Type B pancreatic cell (in vitro differentiated cells): Measurements from ENCODE around the gene OTUD6A. TPM values are rescaled to one million over a fixed set of nuclear protein-coding genes. Genes with fewer than 3 reads are reported as not detected.

ENCODE experiments used
- DNase-seq: peaks from one replicate; pipeline ENCODE4 v3.0.0; 2021; ENCODE audit warnings: mixed read lengths; ENCODE audit not compliant: unreplicated experiment; ENCODE audit errors: extremely low spot score
- H3K27ac Mint-ChIP-seq: 2 replicates; pipeline ENCODE4 v1.8.0; 2021; ENCODE audit warnings: mild to moderate bottlenecking, mixed read lengths
- H3K27me3 Mint-ChIP-seq: 2 replicates; pipeline ENCODE4 v1.8.0; 2021; ENCODE audit warnings: mixed read lengths
- H3K36me3 Mint-ChIP-seq: 2 replicates; pipeline ENCODE4 v1.8.0; 2021; ENCODE audit warnings: mixed read lengths
- H3K4me1 Mint-ChIP-seq: one replicate; pipeline ENCODE4 v1.8.0; 2021; ENCODE audit warnings: mixed read lengths; ENCODE audit not compliant: unreplicated experiment
- H3K4me3 Mint-ChIP-seq: 2 replicates; pipeline ENCODE4 v1.8.0; 2021; ENCODE audit warnings: mild to moderate bottlenecking, mixed read lengths
- H3K9me3 Mint-ChIP-seq: 2 replicates; pipeline ENCODE4 v1.8.0; 2021; ENCODE audit warnings: mixed read lengths
- total RNA-seq: library from RNA; stranded (reverse); gene quantifications from 2 replicates; pipeline ENCODE4 v1.2.1, GENCODE V29; 2021; ENCODE audit warnings: low replicate concordance
- TF ChIP-seq, protein P1 (sequence below): fragments of 200-600 bp; sonication (generic); conservative IDR thresholded peaks from 2 replicates; pipeline ENCODE4 v1.5.0; 2021; ENCODE audit warnings: antibody characterized with exemption, mild to moderate bottlenecking

Gene OTUD6A
- total RNA-seq, 1 donor from 2014 or later, result not detected

GRCh38 chrX:70025464-70025863, 36.8 kb upstream of the OTUD6A start:
- no peaks in the 10 kb centered on the region for H3K36me3 Mint-ChIP-seq
- no peaks in the 10 kb centered on the region for H3K9me3 Mint-ChIP-seq
- TF ChIP-seq, protein P1, sequence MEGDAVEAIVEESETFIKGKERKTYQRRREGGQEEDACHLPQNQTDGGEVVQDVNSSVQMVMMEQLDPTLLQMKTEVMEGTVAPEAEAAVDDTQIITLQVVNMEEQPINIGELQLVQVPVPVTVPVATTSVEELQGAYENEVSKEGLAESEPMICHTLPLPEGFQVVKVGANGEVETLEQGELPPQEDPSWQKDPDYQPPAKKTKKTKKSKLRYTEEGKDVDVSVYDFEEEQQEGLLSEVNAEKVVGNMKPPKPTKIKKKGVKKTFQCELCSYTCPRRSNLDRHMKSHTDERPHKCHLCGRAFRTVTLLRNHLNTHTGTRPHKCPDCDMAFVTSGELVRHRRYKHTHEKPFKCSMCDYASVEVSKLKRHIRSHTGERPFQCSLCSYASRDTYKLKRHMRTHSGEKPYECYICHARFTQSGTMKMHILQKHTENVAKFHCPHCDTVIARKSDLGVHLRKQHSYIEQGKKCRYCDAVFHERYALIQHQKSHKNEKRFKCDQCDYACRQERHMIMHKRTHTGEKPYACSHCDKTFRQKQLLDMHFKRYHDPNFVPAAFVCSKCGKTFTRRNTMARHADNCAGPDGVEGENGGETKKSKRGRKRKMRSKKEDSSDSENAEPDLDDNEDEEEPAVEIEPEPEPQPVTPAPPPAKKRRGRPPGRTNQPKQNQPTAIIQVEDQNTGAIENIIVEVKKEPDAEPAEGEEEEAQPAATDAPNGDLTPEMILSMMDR, result no peak
- H3K4me3 Mint-ChIP-seq, result no peak overlapping the region
- no peak for DNase-seq
- no peak overlapping the region for H3K27ac Mint-ChIP-seq
- H3K4me1 Mint-ChIP-seq, result no peaks in the 10 kb centered on the region
- no peaks in the 10 kb centered on the region for H3K27me3 Mint-ChIP-seq

DNA sequence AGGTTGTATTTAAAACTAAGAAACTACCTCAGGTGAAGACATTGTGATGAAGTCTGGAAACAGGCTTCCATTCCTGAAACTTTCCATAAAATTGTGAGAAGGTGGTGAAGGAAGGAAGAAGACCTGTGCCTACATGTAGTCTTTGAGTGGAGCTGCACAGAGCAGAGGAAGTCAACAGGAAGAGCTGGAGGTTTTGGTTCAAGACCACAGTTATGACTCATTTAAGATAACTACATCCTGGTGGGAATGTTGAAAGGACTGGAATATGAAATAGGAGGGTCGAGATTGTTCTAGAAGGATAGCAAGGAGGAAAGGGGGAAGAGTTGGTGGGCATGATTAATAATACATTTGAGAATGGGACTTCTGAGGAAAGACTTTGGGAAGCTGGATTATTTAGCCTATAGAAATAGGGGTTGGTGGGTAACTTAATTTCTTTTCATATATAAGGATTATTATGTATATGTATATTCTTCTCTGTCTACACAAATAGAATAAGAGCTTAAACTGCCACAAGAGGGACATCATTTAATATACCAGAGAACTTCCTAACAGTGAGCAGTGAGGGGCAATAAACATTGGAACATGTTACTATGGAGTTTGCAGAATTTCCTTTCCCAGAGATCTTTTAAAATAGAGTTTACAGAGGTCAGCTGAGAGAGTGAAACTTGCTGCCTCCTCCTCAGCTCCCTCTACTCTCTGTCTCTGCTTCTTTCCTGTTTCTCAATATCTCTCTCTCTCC, 36.0 kb upstream of the OTUD6A start:
- DNase-seq, result no peak
- Mint-ChIP-seq H3K4me1 (no peaks in the 10 kb centered on the region), H3K36me3 (no peaks in the 10 kb centered on the region), H3K27me3 (no peaks in the 10 kb centered on the region), H3K4me3 (no peak overlapping the region), H3K9me3 (no peaks in the 10 kb centered on the region), H3K27ac (no peak overlapping the region)
- TF ChIP-seq, protein P1, result no peak

DNA sequence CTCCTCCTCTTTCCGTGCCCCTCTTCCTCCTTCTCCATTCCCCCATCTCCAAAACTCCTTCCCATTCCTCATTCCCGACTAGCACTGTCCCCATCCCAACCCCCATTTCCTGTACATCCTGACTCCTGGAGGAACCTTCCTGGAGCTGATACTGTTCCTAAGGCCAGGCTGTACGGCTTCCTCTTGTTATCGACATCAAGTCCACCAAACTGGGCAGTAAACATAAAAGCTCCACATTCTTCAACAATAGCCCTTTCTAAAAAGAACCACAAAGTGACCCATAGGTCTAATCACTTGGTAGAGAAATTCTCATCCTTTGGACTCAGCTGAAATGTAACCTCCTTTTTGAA, 35.4 kb upstream of the OTUD6A start:
- Mint-ChIP-seq H3K4me3 (no peak overlapping the region), H3K27ac (no peak overlapping the region), H3K9me3 (no peaks in the 10 kb centered on the region), H3K36me3 (no peaks in the 10 kb centered on the region), H3K4me1 (no peaks in the 10 kb centered on the region), H3K27me3 (no peaks in the 10 kb centered on the region)
- TF ChIP-seq, protein P1, result no peak
- no peak for DNase-seq

- Mint-ChIP-seq H3K36me3 (no peaks in the 10 kb centered on the region), H3K4me3 (no peak overlapping the region), H3K9me3 (no peaks in the 10 kb centered on the region), H3K27me3 (no peaks in the 10 kb centered on the region), H3K4me1 (no peaks in the 10 kb centered on the region), H3K27ac (no peak overlapping the region)
- no peak for DNase-seq
- TF ChIP-seq, protein P1, result no peak
Measured at GRCh38 chrX:70029863-70030262, 32.4 kb upstream of the OTUD6A start.

- H3K36me3 Mint-ChIP-seq, result no peaks in the 10 kb centered on the region
- no peak for DNase-seq
- H3K9me3 Mint-ChIP-seq, result no peaks in the 10 kb centered on the region
- TF ChIP-seq, protein P1, result peak; percentile 80
- H3K4me3 Mint-ChIP-seq, result no peak overlapping the region
- H3K4me1 Mint-ChIP-seq, result no peaks in the 10 kb centered on the region
- no peaks in the 10 kb centered on the region for H3K27me3 Mint-ChIP-seq
- H3K27ac Mint-ChIP-seq, result no peak overlapping the region
Measured at GRCh38 chrX:70030301-70030767, 31.9 kb upstream of the OTUD6A start.

GRCh38 chrX:70032792-70033191, 29.5 kb upstream of the OTUD6A start:
- H3K9me3 Mint-ChIP-seq, result no peaks in the 10 kb centered on the region
- DNase-seq, result no peak
- TF ChIP-seq, protein P1, result no peak
- no peaks in the 10 kb centered on the region for H3K27me3 Mint-ChIP-seq
- H3K36me3 Mint-ChIP-seq, result no peaks in the 10 kb centered on the region
- no peaks in the 10 kb centered on the region for H3K4me1 Mint-ChIP-seq
- no peak overlapping the region for H3K4me3 Mint-ChIP-seq
- no peak overlapping the region for H3K27ac Mint-ChIP-seq
